ENCODE data around the gene CNTNAP5.

CNTNAP5 gene

DNA sequence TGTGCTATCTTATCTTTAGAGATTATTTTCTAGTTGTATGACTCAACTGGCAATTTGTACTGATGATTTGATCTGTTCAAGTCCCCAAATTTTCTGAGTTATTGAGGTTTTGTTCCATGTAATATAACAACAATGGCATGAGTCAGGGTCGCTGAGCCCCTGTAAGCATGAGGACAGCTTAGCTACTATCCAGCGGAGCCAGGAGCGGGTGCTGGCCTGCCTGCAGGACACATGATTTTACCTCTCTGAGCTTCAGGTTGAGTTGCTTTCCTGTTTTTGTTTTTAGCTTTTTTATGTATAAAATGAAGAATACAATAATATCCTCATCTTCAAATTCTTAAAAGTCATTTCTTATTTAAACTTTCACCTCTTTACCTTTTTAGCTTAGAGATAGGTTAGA lies 561.1 kb downstream of the CNTNAP5 start:
- Histone ChIP-seq H3K27me3 (ENCODE audit: insufficient read depth, low read length, poor library complexity, severe bottlenecking) (no peaks in the 10 kb centered on the region), H3K9ac (ENCODE audit: low read depth, low read length, poor library complexity, severe bottlenecking) (no peak overlapping the region), H4K20me1 (ENCODE audit: insufficient read depth, low read length, poor library complexity, severe bottlenecking) (no peaks in the 10 kb centered on the region), H3K79me2 (ENCODE audit: insufficient read depth, low read length) (no peaks in the 10 kb centered on the region), H3K4me1 (ENCODE audit: insufficient read depth, low read length, poor library complexity, severe bottlenecking) (no peaks in the 10 kb centered on the region), H3K9me3 (ENCODE audit: insufficient read depth, low read depth, low read length) (no peaks in the 10 kb centered on the region), H3K4me3 (ENCODE audit: low read length, poor library complexity, severe bottlenecking) (no peak overlapping the region), H3F3A (ENCODE audit: low read depth) (no peaks in the 10 kb centered on the region), H3K9me2 (replicated peaks; ENCODE audit: low read depth, low read length) (no peaks in the 10 kb centered on the region), H2AFZ (ENCODE audit: low read length) (no peak overlapping the region), H3K4me2 (ENCODE audit: low read depth, low read length, poor library complexity, severe bottlenecking) (no peak overlapping the region), H3K36me3 (ENCODE audit: insufficient read depth, low read length) (no peaks in the 10 kb centered on the region)
- TF ChIP-seq, protein P1, sequence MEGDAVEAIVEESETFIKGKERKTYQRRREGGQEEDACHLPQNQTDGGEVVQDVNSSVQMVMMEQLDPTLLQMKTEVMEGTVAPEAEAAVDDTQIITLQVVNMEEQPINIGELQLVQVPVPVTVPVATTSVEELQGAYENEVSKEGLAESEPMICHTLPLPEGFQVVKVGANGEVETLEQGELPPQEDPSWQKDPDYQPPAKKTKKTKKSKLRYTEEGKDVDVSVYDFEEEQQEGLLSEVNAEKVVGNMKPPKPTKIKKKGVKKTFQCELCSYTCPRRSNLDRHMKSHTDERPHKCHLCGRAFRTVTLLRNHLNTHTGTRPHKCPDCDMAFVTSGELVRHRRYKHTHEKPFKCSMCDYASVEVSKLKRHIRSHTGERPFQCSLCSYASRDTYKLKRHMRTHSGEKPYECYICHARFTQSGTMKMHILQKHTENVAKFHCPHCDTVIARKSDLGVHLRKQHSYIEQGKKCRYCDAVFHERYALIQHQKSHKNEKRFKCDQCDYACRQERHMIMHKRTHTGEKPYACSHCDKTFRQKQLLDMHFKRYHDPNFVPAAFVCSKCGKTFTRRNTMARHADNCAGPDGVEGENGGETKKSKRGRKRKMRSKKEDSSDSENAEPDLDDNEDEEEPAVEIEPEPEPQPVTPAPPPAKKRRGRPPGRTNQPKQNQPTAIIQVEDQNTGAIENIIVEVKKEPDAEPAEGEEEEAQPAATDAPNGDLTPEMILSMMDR (conservative IDR thresholded peaks at IDR 0.05; ENCODE audit: low read length): no peak
- TF ChIP-seq EZH2phosphoT487 (IDR thresholded peaks at IDR 0.05; ENCODE audit: borderline replicate concordance): no peak

DNA sequence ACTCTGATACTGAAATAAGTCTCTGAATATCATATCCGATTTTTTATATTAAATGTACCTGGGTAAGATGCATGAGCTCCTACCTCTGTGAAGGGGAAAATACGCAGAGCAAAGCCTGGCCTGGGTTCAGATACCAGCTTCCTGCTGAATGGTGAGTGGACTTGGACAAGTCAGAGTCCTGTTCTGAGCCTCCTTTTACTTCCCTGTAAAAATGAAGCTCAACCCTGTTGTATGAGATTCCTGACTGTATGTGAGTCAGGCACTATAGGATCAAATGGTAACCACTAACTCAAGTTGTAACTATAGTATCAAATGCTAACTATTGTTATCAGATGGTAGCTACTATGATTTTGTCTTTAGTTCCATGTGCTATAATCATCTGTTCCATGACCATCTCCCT lies 561.7 kb downstream of the CNTNAP5 start:
- no peaks in the 10 kb centered on the region for H3K27me3 ChIP-seq (ENCODE audit: insufficient read depth, low read length, poor library complexity, severe bottlenecking)
- H3K4me3 ChIP-seq (ENCODE audit: low read length, poor library complexity, severe bottlenecking): no peak overlapping the region
- no peaks in the 10 kb centered on the region for H3F3A ChIP-seq (ENCODE audit: low read depth)
- no peaks in the 10 kb centered on the region for H4K20me1 ChIP-seq (ENCODE audit: insufficient read depth, low read length, poor library complexity, severe bottlenecking)
- no peak overlapping the region for H3K9ac ChIP-seq (ENCODE audit: low read depth, low read length, poor library complexity, severe bottlenecking)
- H3K79me2 ChIP-seq (ENCODE audit: insufficient read depth, low read length): no peaks in the 10 kb centered on the region
- TF ChIP-seq, protein P1 (conservative IDR thresholded peaks at IDR 0.05; ENCODE audit: low read length): no peak
- no peak for TF ChIP-seq EZH2phosphoT487 (IDR thresholded peaks at IDR 0.05; ENCODE audit: borderline replicate concordance)
- no peaks in the 10 kb centered on the region for H3K9me2 ChIP-seq (replicated peaks; ENCODE audit: low read depth, low read length)
- H3K4me2 ChIP-seq (ENCODE audit: low read depth, low read length, poor library complexity, severe bottlenecking): no peak overlapping the region
- no peaks in the 10 kb centered on the region for H3K36me3 ChIP-seq (ENCODE audit: insufficient read depth, low read length)
- no peaks in the 10 kb centered on the region for H3K4me1 ChIP-seq (ENCODE audit: insufficient read depth, low read length, poor library complexity, severe bottlenecking)
- no peaks in the 10 kb centered on the region for H3K9me3 ChIP-seq (ENCODE audit: insufficient read depth, low read depth, low read length)
- H2AFZ ChIP-seq (ENCODE audit: low read length): no peak overlapping the region

DNA sequence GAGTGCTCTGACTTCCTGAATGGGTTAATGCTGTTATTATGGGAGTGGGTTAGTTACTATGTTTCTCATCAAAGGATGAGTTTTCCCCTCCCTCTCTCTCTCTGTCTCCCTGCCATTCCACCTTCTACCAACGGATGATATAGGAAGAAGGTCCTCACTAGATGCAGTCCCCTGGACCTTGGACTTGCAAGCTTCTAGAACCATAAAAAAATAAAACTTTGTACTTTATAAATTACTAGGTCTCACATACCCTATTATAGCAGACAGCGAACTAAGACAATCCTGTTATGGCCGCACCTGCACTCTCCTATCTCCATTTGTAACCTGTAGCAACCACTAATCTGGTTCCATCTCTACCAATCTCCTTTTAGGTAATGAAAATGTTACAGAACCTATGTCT lies 564.9 kb downstream of the CNTNAP5 start:
- H3K9me2 ChIP-seq (replicated peaks; ENCODE audit: low read depth, low read length): no peaks in the 10 kb centered on the region
- no peaks in the 10 kb centered on the region for H3K4me1 ChIP-seq (ENCODE audit: insufficient read depth, low read length, poor library complexity, severe bottlenecking)
- no peaks in the 10 kb centered on the region for H3K36me3 ChIP-seq (ENCODE audit: insufficient read depth, low read length)
- TF ChIP-seq EZH2phosphoT487 (IDR thresholded peaks at IDR 0.05; ENCODE audit: borderline replicate concordance): no peak
- TF ChIP-seq, protein P1 (conservative IDR thresholded peaks at IDR 0.05; ENCODE audit: low read length): no peak
- no peaks in the 10 kb centered on the region for H3K27me3 ChIP-seq (ENCODE audit: insufficient read depth, low read length, poor library complexity, severe bottlenecking)
- H3K79me2 ChIP-seq (ENCODE audit: insufficient read depth, low read length): no peaks in the 10 kb centered on the region
- no peaks in the 10 kb centered on the region for H3K9me3 ChIP-seq (ENCODE audit: insufficient read depth, low read depth, low read length)
- no peak overlapping the region for H3K4me3 ChIP-seq (ENCODE audit: low read length, poor library complexity, severe bottlenecking)
- H3K4me2 ChIP-seq (ENCODE audit: low read depth, low read length, poor library complexity, severe bottlenecking): no peak overlapping the region
- no peaks in the 10 kb centered on the region for H3F3A ChIP-seq (ENCODE audit: low read depth)
- no peak overlapping the region for H3K9ac ChIP-seq (ENCODE audit: low read depth, low read length, poor library complexity, severe bottlenecking)
- H4K20me1 ChIP-seq (ENCODE audit: insufficient read depth, low read length, poor library complexity, severe bottlenecking): no peaks in the 10 kb centered on the region
- no peak overlapping the region for H2AFZ ChIP-seq (ENCODE audit: low read length)
